GM19452 (cell line): ENCODE data around the gene CASQ1.

Source experiments
- ATAC-seq: cut with Tn5 transposase; IDR thresholded peaks from one replicate; pipeline ENCODE4 v1.9.1; 2021; ENCODE audit not compliant: unreplicated experiment

CASQ1 gene

GRCh38 chr1:160189649-160190625 is at the start of gene CASQ1:
Gene CASQ1 (plus strand): TSS chr1:160190575. CDS start chr1:160190752, 177 bp downstream.
- no peak for ATAC-seq

- no peak for ATAC-seq
Measured at GRCh38 chr1:160143695-160144094, 46.7 kb upstream of the CASQ1 start.

GRCh38 chr1:160144921-160145320 is 45.5 kb upstream of the CASQ1 start:
- no peak for ATAC-seq

- no peak for ATAC-seq
Measured at GRCh38 chr1:160146107-160146506, 44.3 kb upstream of the CASQ1 start.

- ATAC-seq = no peak
Measured at GRCh38 chr1:160148121-160148520, 42.3 kb upstream of the CASQ1 start.

- ATAC-seq = no peak
Measured at GRCh38 chr1:160149233-160149632, 41.1 kb upstream of the CASQ1 start.

- ATAC-seq = no peak
Measured at GRCh38 chr1:160149716-160150115, 40.7 kb upstream of the CASQ1 start.

- no peak for ATAC-seq
Measured at GRCh38 chr1:160151303-160151702, 39.1 kb upstream of the CASQ1 start, which contains the start of gene ATP1A4. Gene ATP1A4 (plus strand): TSS chr1:160151603. CDS start chr1:160152041, 438 bp downstream.

- ATAC-seq = no peak
Measured at GRCh38 chr1:160154790-160155189, 35.6 kb upstream of the CASQ1 start.

GRCh38 chr1:160156361-160156760 is 34.0 kb upstream of the CASQ1 start:
- no peak for ATAC-seq

- ATAC-seq = no peak
Measured at GRCh38 chr1:160157174-160157573, 33.2 kb upstream of the CASQ1 start.

GRCh38 chr1:160158031-160158430 is 32.3 kb upstream of the CASQ1 start:
- ATAC-seq = no peak

GRCh38 chr1:160158534-160158933 is 31.8 kb upstream of the CASQ1 start:
- ATAC-seq = no peak

- no peak for ATAC-seq
Measured at GRCh38 chr1:160159846-160160245, 30.5 kb upstream of the CASQ1 start.

GRCh38 chr1:160161965-160162705 is 28.2 kb upstream of the CASQ1 start:
- ATAC-seq = no peak

- ATAC-seq = no peak
Measured at GRCh38 chr1:160162931-160163330, 27.4 kb upstream of the CASQ1 start.

GRCh38 chr1:160163615-160164014 is 26.8 kb upstream of the CASQ1 start:
- no peak for ATAC-seq

- no peak for ATAC-seq
Measured at GRCh38 chr1:160164121-160164520, 26.3 kb upstream of the CASQ1 start.

GRCh38 chr1:160166166-160166868 is 24.1 kb upstream of the CASQ1 start:
- no peak for ATAC-seq

- no peak for ATAC-seq
Measured at GRCh38 chr1:160167056-160167455, 23.3 kb upstream of the CASQ1 start.

GRCh38 chr1:160167580-160167979 is 22.8 kb upstream of the CASQ1 start:
- no peak for ATAC-seq
